Cardiac fibroblast (primary cell): ENCODE data around the gene SNAI3.

Experiments
- DNase-seq, 2 donors: peaks; one replicate each; pipeline versions ENCODE4 v3.0.0 to v3.0.0-alpha.2; 2010; ENCODE audit warnings: low read depth in 2 of 2
- H3K4me3 ChIP-seq, 2 donors: replicated peaks in 1 of 2; 1 replicate in 1 of 2; 2 replicates in 1 of 2; pipeline ENCODE4 v1.5.1; 2011; ENCODE audit warnings: low read depth in 2 of 2, low read length in 2 of 2, mild to moderate bottlenecking in 2 of 2, moderate library complexity in 1 of 2
- CTCF ChIP-seq: IDR thresholded peaks from one replicate; pipeline ENCODE4 v1.5.1; 2011; ENCODE audit warnings: low read depth, mild to moderate bottlenecking, low read length, inconsistent platforms

Gene SNAI3

GRCh38 chr16:88643644-88643932, 42.7 kb downstream of the SNAI3 start:
- DNase-seq, result no peak
- no peak for TF ChIP-seq CTCF
- no peak overlapping the region for H3K4me3 ChIP-seq

- DNase-seq, result no peak
- H3K4me3 ChIP-seq, result no peak overlapping the region
Observed at GRCh38 chr16:88642881-88643643, 43.2 kb downstream of the SNAI3 start.

DNA sequence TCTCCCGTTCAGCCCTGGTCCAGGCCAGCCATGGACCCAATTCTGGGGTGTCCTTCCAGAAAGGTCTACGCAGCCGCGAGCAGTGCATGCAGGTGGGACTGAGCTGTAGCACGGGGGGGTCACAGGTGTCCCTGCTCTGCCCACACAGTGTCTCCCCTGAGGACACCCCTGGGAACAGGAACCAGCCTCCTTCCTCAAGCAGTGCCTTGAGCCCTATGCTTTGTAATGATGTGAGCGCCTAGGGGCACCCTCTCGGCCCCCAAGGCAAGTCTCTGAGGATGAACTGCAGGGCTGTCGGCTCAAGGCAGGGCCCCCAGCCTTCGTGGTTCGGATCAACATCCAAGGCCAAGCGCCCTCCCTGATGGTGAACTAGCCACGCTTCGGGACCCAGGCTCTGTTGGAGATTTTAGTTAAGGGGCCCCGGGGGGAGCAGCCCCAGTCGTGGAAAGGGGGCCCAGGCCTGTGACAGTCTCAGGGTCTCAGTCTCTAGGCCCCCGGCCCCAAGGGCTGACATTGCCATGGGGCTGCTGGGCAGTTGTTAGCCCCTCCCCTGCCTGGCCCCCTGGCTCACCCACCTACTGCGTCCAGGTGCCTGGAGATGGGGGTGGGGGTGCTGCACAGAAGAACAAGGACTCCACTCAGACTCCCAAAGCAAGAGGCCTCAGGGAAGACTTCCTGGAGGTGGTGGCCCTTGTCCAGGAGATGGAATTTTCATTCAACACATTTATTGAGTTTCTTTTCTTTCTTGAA, 45.6 kb downstream of the SNAI3 start:
- no peak overlapping the region for H3K4me3 ChIP-seq
- no peak for TF ChIP-seq CTCF
- no peak for DNase-seq

More at GRCh38 chr16:88642881-88643643, 43.2 kb downstream of the SNAI3 start:
- TF ChIP-seq CTCF, result no peak

DNA sequence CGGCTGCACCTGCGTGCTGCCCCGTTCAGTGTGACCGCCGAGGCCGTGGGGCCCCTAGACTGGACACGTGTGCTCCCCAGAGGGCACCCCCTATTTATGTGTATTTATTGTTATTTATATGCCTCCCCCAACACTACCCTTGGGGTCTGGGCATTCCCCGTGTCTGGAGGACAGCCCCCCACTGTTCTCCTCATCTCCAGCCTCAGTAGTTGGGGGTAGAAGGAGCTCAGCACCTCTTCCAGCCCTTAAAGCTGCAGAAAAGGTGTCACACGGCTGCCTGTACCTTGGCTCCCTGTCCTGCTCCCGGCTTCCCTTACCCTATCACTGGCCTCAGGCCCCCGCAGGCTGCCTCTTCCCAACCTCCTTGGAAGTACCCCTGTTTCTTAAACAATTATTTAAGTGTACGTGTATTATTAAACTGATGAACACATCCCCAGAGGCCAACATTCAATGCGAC, 46.2 kb downstream of the SNAI3 start:
- no peak for TF ChIP-seq CTCF
- DNase-seq, result no peak
- no peak overlapping the region for H3K4me3 ChIP-seq

- no peak for DNase-seq
- no peak overlapping the region for H3K4me3 ChIP-seq
- no peak for TF ChIP-seq CTCF
Observed at GRCh38 chr16:88639231-88640038, 46.9 kb downstream of the SNAI3 start.

GRCh38 chr16:88638323-88639230, 47.7 kb downstream of the SNAI3 start, which contains the start of gene IL17C:
Gene IL17C (plus strand): TSS chr16:88638572. CDS start chr16:88638642, 70 bp downstream.
- H3K4me3 ChIP-seq, result no peak within 1 kb of the TSS
- no peak for DNase-seq
- no peak for TF ChIP-seq CTCF
